ENCODE data around the gene NACC2.
"Not testable (repeated sequence)": the region's sequence is repeated elsewhere in the genome, so short reads cannot be mapped to it uniquely, and the experiment has no call there.

DNA sequence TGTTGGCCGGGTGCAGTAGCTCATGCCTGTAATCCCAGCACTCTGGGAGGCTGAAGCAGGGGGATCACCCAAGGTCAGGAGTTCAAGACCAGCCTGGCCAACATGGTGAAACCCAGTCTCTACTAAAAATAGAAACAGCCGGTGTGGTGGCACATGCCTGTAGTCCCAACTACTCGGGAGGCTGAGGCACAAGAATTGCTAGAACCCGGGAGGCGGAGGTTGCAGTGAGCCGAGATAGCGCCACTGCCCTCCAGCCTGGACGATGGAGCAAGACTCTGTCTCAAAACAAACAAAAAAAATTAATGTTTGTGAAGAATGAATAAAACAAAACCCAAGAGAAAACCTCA is 68.2 kb downstream of the NACC2 start:
- TF ChIP-seq DMBX1 (CRISPR knock-in tag; IDR thresholded peaks at IDR 0.05; ENCODE audit: borderline replicate concordance); NFIC (IDR thresholded peaks at IDR 0.05); TAF1 (IDR thresholded peaks at IDR 0.05; ENCODE audit: control insufficient read depth, extremely low read depth, insufficient read depth, low read length, severe bottlenecking); MAFF (IDR thresholded peaks at IDR 0.05; ENCODE audit: low read length); ZNF280B (CRISPR knock-in tag; IDR thresholded peaks at IDR 0.05); NCOA2 (IDR thresholded peaks at IDR 0.05; ENCODE audit: partially characterized antibody in 2 of 2); HDAC6 (IDR thresholded peaks at IDR 0.05; ENCODE audit: low read depth, low read length); GABPA (tag; conservative IDR thresholded peaks at IDR 0.05; ENCODE audit: low read depth); MAX (CRISPR knock-in tag; IDR thresholded peaks at IDR 0.05); PPARD (CRISPR knock-in tag; IDR thresholded peaks at IDR 0.05); FOXM1 (IDR thresholded peaks at IDR 0.05; ENCODE audit: low read depth); FOXM1 (CRISPR knock-in tag; IDR thresholded peaks at IDR 0.05; ENCODE audit: low read depth): not testable (repeated sequence)
- TF ChIP-seq, protein P1, sequence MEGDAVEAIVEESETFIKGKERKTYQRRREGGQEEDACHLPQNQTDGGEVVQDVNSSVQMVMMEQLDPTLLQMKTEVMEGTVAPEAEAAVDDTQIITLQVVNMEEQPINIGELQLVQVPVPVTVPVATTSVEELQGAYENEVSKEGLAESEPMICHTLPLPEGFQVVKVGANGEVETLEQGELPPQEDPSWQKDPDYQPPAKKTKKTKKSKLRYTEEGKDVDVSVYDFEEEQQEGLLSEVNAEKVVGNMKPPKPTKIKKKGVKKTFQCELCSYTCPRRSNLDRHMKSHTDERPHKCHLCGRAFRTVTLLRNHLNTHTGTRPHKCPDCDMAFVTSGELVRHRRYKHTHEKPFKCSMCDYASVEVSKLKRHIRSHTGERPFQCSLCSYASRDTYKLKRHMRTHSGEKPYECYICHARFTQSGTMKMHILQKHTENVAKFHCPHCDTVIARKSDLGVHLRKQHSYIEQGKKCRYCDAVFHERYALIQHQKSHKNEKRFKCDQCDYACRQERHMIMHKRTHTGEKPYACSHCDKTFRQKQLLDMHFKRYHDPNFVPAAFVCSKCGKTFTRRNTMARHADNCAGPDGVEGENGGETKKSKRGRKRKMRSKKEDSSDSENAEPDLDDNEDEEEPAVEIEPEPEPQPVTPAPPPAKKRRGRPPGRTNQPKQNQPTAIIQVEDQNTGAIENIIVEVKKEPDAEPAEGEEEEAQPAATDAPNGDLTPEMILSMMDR (IDR thresholded peaks at IDR 0.05 in 2 of 3, conservative IDR thresholded peaks at IDR 0.05 in 1 of 3; ENCODE audit: insufficient read depth in 2 of 3, low read depth in 1 of 3, low read length in 3 of 3), result not testable (repeated sequence)
- TF ChIP-seq, protein P2, sequence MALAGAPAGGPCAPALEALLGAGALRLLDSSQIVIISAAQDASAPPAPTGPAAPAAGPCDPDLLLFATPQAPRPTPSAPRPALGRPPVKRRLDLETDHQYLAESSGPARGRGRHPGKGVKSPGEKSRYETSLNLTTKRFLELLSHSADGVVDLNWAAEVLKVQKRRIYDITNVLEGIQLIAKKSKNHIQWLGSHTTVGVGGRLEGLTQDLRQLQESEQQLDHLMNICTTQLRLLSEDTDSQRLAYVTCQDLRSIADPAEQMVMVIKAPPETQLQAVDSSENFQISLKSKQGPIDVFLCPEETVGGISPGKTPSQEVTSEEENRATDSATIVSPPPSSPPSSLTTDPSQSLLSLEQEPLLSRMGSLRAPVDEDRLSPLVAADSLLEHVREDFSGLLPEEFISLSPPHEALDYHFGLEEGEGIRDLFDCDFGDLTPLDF (CRISPR knock-in tag; IDR thresholded peaks at IDR 0.05), result not testable (repeated sequence)
- TF ChIP-seq, protein P3, sequence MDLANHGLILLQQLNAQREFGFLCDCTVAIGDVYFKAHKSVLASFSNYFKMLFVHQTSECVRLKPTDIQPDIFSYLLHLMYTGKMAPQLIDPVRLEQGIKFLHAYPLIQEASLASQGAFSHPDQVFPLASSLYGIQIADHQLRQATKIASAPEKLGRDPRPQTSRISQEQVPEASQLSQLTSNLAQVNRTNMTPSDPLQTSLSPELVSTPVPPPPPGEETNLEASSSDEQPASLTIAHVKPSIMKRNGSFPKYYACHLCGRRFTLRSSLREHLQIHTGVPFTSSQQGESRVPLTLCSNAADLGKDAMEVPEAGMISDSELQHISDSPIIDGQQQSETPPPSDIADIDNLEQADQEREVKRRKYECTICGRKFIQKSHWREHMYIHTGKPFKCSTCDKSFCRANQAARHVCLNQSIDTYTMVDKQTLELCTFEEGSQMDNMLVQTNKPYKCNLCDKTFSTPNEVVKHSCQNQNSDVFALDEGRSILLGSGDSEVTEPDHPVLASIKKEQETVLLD (IDR thresholded peaks at IDR 0.05), result not testable (repeated sequence)

All from K562 (cell line).